Left lung (tissue), 10 donors: Measurements from ENCODE around the gene CUTA. TPM values are rescaled to one million over a fixed set of nuclear protein-coding genes. Genes with fewer than 3 reads are reported as not detected.

Experiments used
- ATAC-seq: fragments of 200-7000 bp; cut with Tn5 transposase; one replicate; pipeline ENCODE4 v1.9.1; 2020; ENCODE audit warnings: moderate library complexity
- DNase-seq, 4 donors: peaks; one replicate each; pipeline ENCODE4 v3.0.0-alpha.2; 2013 to 2020
- H3K27ac ChIP-seq, 2 donors: fragments of 200-600 bp; sonication (generic) in 1 of 2; one replicate each; pipeline versions ENCODE4 v1.5.0 to v1.8.0; 2020 to 2021
- H3K27me3 ChIP-seq, 2 donors: fragments of 200-600 bp; sonication (generic) in 1 of 2; one replicate each; pipeline versions ENCODE4 v1.5.0 to v1.8.0; 2020 to 2021
- H3K36me3 ChIP-seq, 2 donors: fragments of 200-600 bp; sonication (generic) in 1 of 2; one replicate each; pipeline versions ENCODE4 v1.5.0 to v1.8.0; 2020 to 2021
- H3K4me1 ChIP-seq, 2 donors: fragments of 200-600 bp; one replicate each; pipeline ENCODE4 v1.8.0; 2021
- H3K4me3 ChIP-seq, 2 donors: fragments of 200-600 bp; sonication (generic) in 1 of 2; one replicate each; pipeline versions ENCODE4 v1.5.0 to v1.8.0; 2020 to 2021; ENCODE audit warnings: mild to moderate bottlenecking in 1 of 2
- H3K9me3 ChIP-seq, 2 donors: fragments of 200-600 bp; sonication (generic) in 1 of 2; one replicate each; pipeline versions ENCODE4 v1.5.0 to v1.8.0; 2020 to 2021
- CTCF ChIP-seq, 2 donors: fragments of 200-600 bp; sonication (generic) in 1 of 2; IDR thresholded peaks; one replicate each; pipeline versions ENCODE4 v1.5.0 to v1.8.0; 2021; ENCODE audit warnings: antibody characterized with exemption in 2 of 2
- intact Hi-C, 2 donors: fragments of 100-400 bp; cut with DNase I; formaldehyde crosslinking; loops; one replicate each; pipeline versions ENCODE4 v1.11.2 to v1.14.2; 2022
- polyA plus RNA-seq, 6 donors: library from polyadenylated mRNA; unstranded; fragments of 120-200 nt; gene quantifications; one replicate each; pipeline ENCODE4 v1.2.1, GENCODE V29; 2013; ENCODE audit not compliant: insufficient read length in 6 of 6
- total RNA-seq, 2 donors: library from RNA; stranded (reverse); fragmentation: NEBNext Ultra II Directional; extraction: Animal tissue kit (Norgen Biotek cat#: 25700); gene quantifications; one replicate each; pipeline ENCODE4 v1.2.1, GENCODE V29; 2021
- donor health status: DM: no; HTN: yes; CAD: no.
- donor health status: DM: no; HTN: no; CAD: no.

The CUTA gene
- total and polyA plus RNA-seq, 8 donors, result 144 to 189 (median 175) TPM

DNA sequence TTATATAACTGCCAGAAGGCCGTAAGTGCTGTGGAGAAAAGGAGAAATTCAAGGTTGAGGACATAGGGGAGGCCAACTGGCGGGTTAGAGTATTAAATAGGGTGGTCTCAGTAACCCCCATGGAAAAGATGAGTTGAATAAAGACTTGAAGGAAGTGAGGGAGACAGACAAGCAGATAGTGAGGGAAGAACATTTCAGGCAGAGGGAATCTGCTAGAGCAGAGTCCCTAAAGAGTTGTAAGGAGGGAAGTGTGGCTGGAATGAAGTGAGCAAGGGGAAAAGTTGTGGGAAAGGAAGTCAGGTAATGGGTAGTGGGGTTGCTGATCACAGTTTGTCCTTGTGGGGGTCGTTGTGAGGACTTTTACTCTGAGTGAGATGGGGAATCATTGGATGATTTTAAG lies 24.9 kb downstream of the CUTA start:
- Histone ChIP-seq H3K9me3 (no peaks in the 10 kb centered on the region), H3K4me3 (no peak overlapping the region), H3K27ac (no peak overlapping the region), H3K36me3 (no peaks in the 10 kb centered on the region), H3K27me3 (no peaks in the 10 kb centered on the region), H3K4me1 (peaks cover 0 to 25% of the 10 kb centered on the region in 2 donors)
- no peak for TF ChIP-seq CTCF (IDR thresholded peaks at IDR 0.05)
- intact Hi-C loops, result no loop called here
- ATAC-seq, result no peak
- no peak for DNase-seq

- peak overlapping the region; percentile 55 to 57 for H3K4me3 ChIP-seq
- H3K36me3 ChIP-seq, result no peaks in the 10 kb centered on the region
- peak overlapping the region in 1 of 2 donors; percentile 87 for H3K27ac ChIP-seq
- ATAC-seq, result no peak
- H3K27me3 ChIP-seq, result no peaks in the 10 kb centered on the region
- DNase-seq, result no peak
- no peak for TF ChIP-seq CTCF (IDR thresholded peaks at IDR 0.05)
- intact Hi-C loops, result no loop called here
- peaks cover 0 to 25% of the 10 kb centered on the region in 2 donors for H3K4me1 ChIP-seq
- H3K9me3 ChIP-seq, result no peaks in the 10 kb centered on the region
Observed at GRCh38 chr6:33392595-33392948, 25.3 kb downstream of the CUTA start.

DNA sequence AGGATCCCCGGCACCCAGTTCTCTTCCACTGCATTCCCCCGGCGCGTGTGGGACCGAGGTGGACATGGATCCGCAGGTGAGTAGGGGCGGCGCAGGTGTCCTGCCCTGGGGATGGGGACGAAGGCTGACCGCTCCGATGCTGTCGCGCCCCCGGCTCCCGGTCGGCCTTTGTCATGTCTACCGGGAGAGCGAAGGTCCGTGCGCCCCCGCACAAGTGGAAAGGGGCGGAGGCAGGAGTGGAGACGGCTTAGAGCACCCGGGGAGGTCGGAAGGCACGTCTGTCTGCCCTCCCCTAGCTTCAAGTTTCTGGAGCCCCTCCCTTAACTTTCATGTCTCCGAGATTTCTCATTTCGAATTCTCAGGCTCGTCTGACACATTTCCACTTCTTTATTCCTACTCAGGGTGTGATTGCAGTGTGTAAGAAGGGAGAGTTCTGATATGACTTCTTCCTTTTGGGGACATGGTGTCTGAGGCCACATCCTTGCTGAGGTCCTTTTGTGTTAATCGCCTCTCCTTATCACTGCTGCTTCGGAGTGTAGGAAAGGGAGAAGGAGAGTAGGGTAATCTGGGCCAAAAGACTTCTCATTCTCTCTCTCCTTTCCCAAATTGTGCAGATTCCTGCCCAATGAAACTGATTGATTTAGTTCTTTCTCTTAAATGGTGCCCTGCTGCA lies 25.8 kb downstream of the CUTA start:
- ATAC-seq, result peak; percentile 1
- Histone ChIP-seq H3K4me3 (peak overlapping the region; percentile 55 to 57), H3K9me3 (no peaks in the 10 kb centered on the region), H3K27me3 (no peaks in the 10 kb centered on the region), H3K27ac (peak overlapping the region; percentile 87 to 94), H3K36me3 (no peaks in the 10 kb centered on the region), H3K4me1 (peaks cover 0 to 25% of the 10 kb centered on the region in 2 donors)
- TF ChIP-seq CTCF (IDR thresholded peaks at IDR 0.05), result no peak
- DNase-seq, result peak in 1 of 4 donors; percentile 24
- intact Hi-C loops, result no loop called here

DNA sequence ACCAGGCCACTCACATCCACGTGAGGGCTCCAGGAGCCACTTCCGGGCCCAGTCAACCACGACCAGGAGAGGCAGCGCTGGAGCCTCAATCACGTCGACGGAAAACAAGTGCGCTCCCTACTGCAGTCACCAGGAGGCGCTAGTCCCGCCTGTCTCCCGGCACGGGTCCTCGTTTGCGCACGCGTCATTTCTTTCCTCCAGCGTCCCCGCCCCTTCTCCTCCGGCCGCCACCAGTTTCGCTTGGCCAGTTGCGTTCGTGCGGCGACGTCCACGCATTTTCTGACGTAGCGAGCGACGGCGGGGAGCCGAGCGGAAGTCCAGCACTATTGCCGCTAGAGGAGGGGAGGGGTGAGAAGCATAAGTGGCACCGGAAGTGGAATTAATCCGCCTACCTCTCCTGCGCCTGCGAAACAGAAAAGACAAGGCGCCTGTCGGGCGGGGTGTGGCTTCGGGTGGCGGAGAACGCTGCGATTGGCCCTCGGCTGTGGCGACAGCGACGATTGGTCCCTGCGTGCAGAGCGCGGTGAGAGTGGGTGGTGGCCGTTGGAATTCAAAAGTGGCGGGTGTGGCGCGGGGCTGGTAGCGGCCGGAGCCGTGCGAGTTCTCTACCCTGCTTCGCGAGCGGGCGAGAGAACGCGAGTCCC lies 26.5 kb downstream of the CUTA start, which contains the start of gene KIFC1:
Gene KIFC1, plus strand, starts transcription at position 546 of the 644 bp plus-strand sequence. CDS start 163 bp downstream, outside the sequence.
- peak; percentile 95 for ATAC-seq

More for the DNA sequence above, 26.5 kb downstream of the CUTA start, which contains the start of gene KIFC1:
- Histone ChIP-seq H3K27me3 (no peaks in the 10 kb centered on the region), H3K36me3 (no peaks in the 10 kb centered on the region), H3K9me3 (no peaks in the 10 kb centered on the region), H3K27ac (peak within 1 kb of the TSS; percentile 87 to 94), H3K4me3 (peak within 1 kb of the TSS; percentile 55 to 57), H3K4me1 (peaks cover 0 to 25% of the 10 kb centered on the region in 2 donors)
- intact Hi-C loops, result no loop called here
- TF ChIP-seq CTCF (IDR thresholded peaks at IDR 0.05), result peak; percentile 91 to 96
- DNase-seq, result peak; percentile 99 to 100 (median 100)
